Calu3 (cell line): ENCODE results near the gene HEMGN. TPM values are rescaled to one million over a fixed set of nuclear protein-coding genes. Genes with fewer than 3 reads are reported as not detected.

ENCODE experiments used
- BruUV-seq: library from RNA; stranded (reverse); fragments of 400-500 nt; replicated peaks from 2 replicates; lab custom pipeline; 2021; lab: Mats Ljungman, UMichigan
- CTCF ChIA-PET: fragments of 300-600 bp; sonication (Branson Sonifier 250); formaldehyde crosslinking; loops from one replicate; lab custom pipeline; 2022; ENCODE audit warnings: antibody characterized with exemption; lab: Charles Lee
- DNase-seq: peaks from one replicate; pipeline ENCODE4 v3.0.0; 2022
- H3K27ac Mint-ChIP-seq: one replicate; pipeline ENCODE4 v1.8.0; 2022; ENCODE audit warnings: mixed read lengths; ENCODE audit not compliant: unreplicated experiment
- H3K27me3 Mint-ChIP-seq: one replicate; pipeline ENCODE4 v1.8.0; 2022; ENCODE audit warnings: mixed read lengths; ENCODE audit not compliant: unreplicated experiment
- H3K36me3 Mint-ChIP-seq: one replicate; pipeline ENCODE4 v1.8.0; 2022; ENCODE audit warnings: mild to moderate bottlenecking, moderate library complexity, mixed read lengths; ENCODE audit not compliant: insufficient read depth, unreplicated experiment
- H3K4me1 Mint-ChIP-seq: one replicate; pipeline ENCODE4 v1.8.0; 2022; ENCODE audit warnings: mild to moderate bottlenecking, low read depth, mixed read lengths; ENCODE audit not compliant: unreplicated experiment
- H3K4me3 Mint-ChIP-seq: one replicate; pipeline ENCODE4 v1.8.0; 2022; ENCODE audit warnings: mild to moderate bottlenecking, low read depth, moderate library complexity, mixed read lengths; ENCODE audit not compliant: unreplicated experiment
- H3K9me3 Mint-ChIP-seq: one replicate; pipeline ENCODE4 v1.8.0; 2022; ENCODE audit warnings: low read depth, mixed read lengths; ENCODE audit not compliant: unreplicated experiment
- CTCF ChIP-seq: fragments of 200-600 bp; IDR thresholded peaks from one replicate; pipeline ENCODE4 v1.8.0; 2022; ENCODE audit warnings: antibody characterized with exemption; ENCODE audit not compliant: unreplicated experiment
- intact Hi-C: fragments of 100-400 bp; cut with micrococcal nuclease; formaldehyde crosslinking; loops from one replicate; pipeline ENCODE4 v1.10.0; 2022; ENCODE audit not compliant: unreplicated experiment
- total RNA-seq: library from RNA; stranded (reverse); gene quantifications from 2 replicates; pipeline ENCODE4 v1.2.3, GENCODE V29; 2022

The HEMGN gene
- total RNA-seq, 1 experiment from 2014 or later, result not detected

- Mint-ChIP-seq H3K4me3 (no peak overlapping the region), H3K36me3 (no peaks in the 10 kb centered on the region), H3K27me3 (no peaks in the 10 kb centered on the region), H3K4me1 (no peaks in the 10 kb centered on the region), H3K27ac (no peak overlapping the region), H3K9me3 (no peaks in the 10 kb centered on the region)
- TF ChIP-seq CTCF, result no peak
- intact Hi-C loops, result no loop called here
- no peak for DNase-seq
- CTCF ChIA-PET, result no interaction called here
- no TSS peak for BruUV-seq
Observed at GRCh38 chr9:97907632-97908031, 30.3 kb downstream of the HEMGN start.

GRCh38 chr9:97907046-97907445 is 30.9 kb downstream of the HEMGN start:
- CTCF ChIA-PET, result no interaction called here
- Mint-ChIP-seq H3K36me3 (no peaks in the 10 kb centered on the region), H3K4me3 (no peak overlapping the region), H3K4me1 (no peaks in the 10 kb centered on the region), H3K27me3 (no peaks in the 10 kb centered on the region), H3K27ac (no peak overlapping the region), H3K9me3 (no peaks in the 10 kb centered on the region)
- no peak for DNase-seq
- TF ChIP-seq CTCF, result no peak
- intact Hi-C loops, result no loop called here
- BruUV-seq, result no TSS peak

- BruUV-seq, result no TSS peak
- Mint-ChIP-seq H3K4me3 (no peak overlapping the region), H3K9me3 (no peaks in the 10 kb centered on the region), H3K4me1 (no peaks in the 10 kb centered on the region), H3K36me3 (no peaks in the 10 kb centered on the region), H3K27me3 (no peaks in the 10 kb centered on the region), H3K27ac (no peak overlapping the region)
- CTCF ChIA-PET, result interaction anchor here (0.7 kb wide), 1 partner anchor 576 kb away, joined by 5 read pairs; no protein-coding TSS in a partner anchor
- DNase-seq, result no peak
- TF ChIP-seq CTCF, result no peak
- intact Hi-C loops, result no loop called here
Observed at GRCh38 chr9:97906236-97906831, 31.6 kb downstream of the HEMGN start.

GRCh38 chr9:97905228-97905627 is 32.7 kb downstream of the HEMGN start:
- no peak overlapping the region for H3K4me3 Mint-ChIP-seq
- intact Hi-C loops, result no loop called here
- H3K9me3 Mint-ChIP-seq, result no peaks in the 10 kb centered on the region
- H3K4me1 Mint-ChIP-seq, result no peaks in the 10 kb centered on the region
- no peaks in the 10 kb centered on the region for H3K27me3 Mint-ChIP-seq
- no peak for DNase-seq
- no peaks in the 10 kb centered on the region for H3K36me3 Mint-ChIP-seq
- H3K27ac Mint-ChIP-seq, result no peak overlapping the region
- TF ChIP-seq CTCF, result no peak
- CTCF ChIA-PET, result no interaction called here
- BruUV-seq, result no TSS peak
